DND-41 (cell line): ENCODE measurements around the gene AHSP.
"Not testable (repeated sequence)": the region's sequence is repeated elsewhere in the genome, so short reads cannot be mapped to it uniquely, and the experiment has no call there.

Experiments used
- ATAC-seq: fragments of 200-7000 bp; cut with Tn5 transposase; 3 replicates; pipeline ENCODE4 v1.9.1; 2021; ENCODE audit warnings: low read depth; ENCODE audit not compliant: insufficient read depth
- DNase-seq: peaks from one replicate; pipeline ENCODE4 v3.0.0-alpha.2; 2020
- H2AFZ ChIP-seq: 2 replicates; pipeline ENCODE4 v1.6.0; 2012; ENCODE audit warnings: low read depth, low read length
- H3K27ac ChIP-seq: 2 replicates; pipeline ENCODE4 v1.5.1; 2012; ENCODE audit warnings: low read length, inconsistent platforms
- H3K27me3 ChIP-seq: fragments of 200-600 bp; sonication (generic); 2 replicates; pipeline ENCODE4 v1.6.0; 2012; ENCODE audit warnings: low read length, mild to moderate bottlenecking, inconsistent platforms; ENCODE audit not compliant: insufficient read depth, poor library complexity
- H3K36me3 ChIP-seq: 2 replicates; pipeline ENCODE4 v1.5.1; 2012; ENCODE audit warnings: low read length, inconsistent platforms; ENCODE audit not compliant: insufficient read depth
- H3K4me1 ChIP-seq: 2 replicates; pipeline ENCODE4 v1.5.1; 2012; ENCODE audit warnings: mild to moderate bottlenecking, low read length; ENCODE audit not compliant: insufficient read depth
- H3K4me2 ChIP-seq: 2 replicates; pipeline ENCODE4 v1.6.0; 2012; ENCODE audit warnings: mild to moderate bottlenecking, moderate library complexity, low read length, inconsistent platforms; ENCODE audit not compliant: insufficient read depth
- H3K4me3 ChIP-seq, 2 experiments: fragments of 200-600 bp in 1 of 2; shearing (Covaris generic) in 1 of 2; 2 replicates each; pipeline ENCODE4 v1.5.1; 2012 to 2016; ENCODE audit warnings: inconsistent platforms in 2 of 2, low read length in 2 of 2, mild to moderate bottlenecking in 2 of 2, low read depth in 1 of 2, moderate library complexity in 1 of 2
- H3K79me2 ChIP-seq: 2 replicates; pipeline ENCODE4 v1.6.0; 2012; ENCODE audit warnings: low read length, inconsistent platforms; ENCODE audit not compliant: insufficient read depth
- H3K9ac ChIP-seq: 2 replicates; pipeline ENCODE4 v1.6.0; 2012; ENCODE audit warnings: low read depth, mild to moderate bottlenecking, inconsistent platforms, low read length, moderate library complexity
- H3K9me3 ChIP-seq: 2 replicates; pipeline ENCODE4 v1.5.1; 2012; ENCODE audit warnings: low read length, moderate library complexity, mild to moderate bottlenecking, inconsistent platforms; ENCODE audit not compliant: insufficient read depth, severe bottlenecking
- H4K20me1 ChIP-seq: 2 replicates; pipeline ENCODE4 v1.6.0; 2012; ENCODE audit warnings: low read length; ENCODE audit not compliant: insufficient read depth
- EZH2 ChIP-seq: IDR thresholded peaks from 3 replicates; pipeline ENCODE4 v1.6.1; 2012; ENCODE audit warnings: borderline replicate concordance, low read depth, mild to moderate bottlenecking, moderate library complexity, low read length, inconsistent platforms; ENCODE audit not compliant: severe bottlenecking
- TF ChIP-seq, protein P1 (sequence below): IDR thresholded peaks from 2 replicates; pipeline ENCODE4 v1.5.1; 2012; ENCODE audit warnings: borderline replicate concordance, low read length, moderate library complexity, mild to moderate bottlenecking; ENCODE audit not compliant: poor library complexity, severe bottlenecking; ENCODE audit errors: extremely low read depth

The AHSP gene

DNA sequence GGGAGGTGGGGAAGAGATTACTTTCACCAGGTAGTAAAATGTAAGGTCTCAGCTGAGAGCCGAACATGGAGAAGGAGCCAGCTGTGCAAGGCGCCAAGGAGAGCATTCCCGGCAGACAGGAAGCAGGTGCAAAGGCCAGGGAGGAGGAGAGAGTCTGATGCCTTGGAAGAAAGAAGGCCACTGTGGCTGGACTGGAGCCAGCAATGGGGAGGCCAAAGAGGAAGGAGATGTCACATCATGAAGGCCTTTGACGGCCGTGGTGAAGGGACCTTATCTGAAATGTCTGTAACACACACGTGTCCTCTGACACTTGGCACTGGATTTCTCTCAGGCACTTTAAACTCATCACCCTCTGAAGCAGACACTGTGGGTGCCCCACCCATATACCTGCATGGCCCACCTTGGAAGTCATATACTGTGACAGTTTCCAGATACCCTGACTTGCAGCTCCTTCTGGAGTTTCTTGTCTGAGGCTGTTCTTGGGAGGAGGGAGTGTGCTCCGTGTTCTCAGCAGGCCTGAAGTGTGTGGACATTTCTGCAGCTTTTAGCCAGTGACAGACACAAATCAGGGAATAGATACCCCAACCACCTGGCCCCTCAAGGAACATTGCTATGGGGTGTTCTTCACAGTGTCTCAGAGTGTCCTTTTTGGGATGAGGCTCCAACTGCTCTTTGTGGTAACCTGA lies 46.7 kb upstream of the AHSP start:
- Histone ChIP-seq H3K4me1 (peaks cover 16% of the 10 kb centered on the region), H3K9me3 (no peaks in the 10 kb centered on the region), H3K4me3 (no peak overlapping the region), H3K4me2 (no peak overlapping the region), H3K9ac (no peak overlapping the region), H3K27ac (no peak overlapping the region), H4K20me1 (no peaks in the 10 kb centered on the region), H3K36me3 (no peaks in the 10 kb centered on the region), H3K79me2 (no peaks in the 10 kb centered on the region), H3K27me3 (peaks cover 3% of the 10 kb centered on the region), H2AFZ (no peak overlapping the region)
- DNase-seq (no peak), ATAC-seq (no peak)
- TF ChIP-seq EZH2, result no peak
- TF ChIP-seq, protein P1, sequence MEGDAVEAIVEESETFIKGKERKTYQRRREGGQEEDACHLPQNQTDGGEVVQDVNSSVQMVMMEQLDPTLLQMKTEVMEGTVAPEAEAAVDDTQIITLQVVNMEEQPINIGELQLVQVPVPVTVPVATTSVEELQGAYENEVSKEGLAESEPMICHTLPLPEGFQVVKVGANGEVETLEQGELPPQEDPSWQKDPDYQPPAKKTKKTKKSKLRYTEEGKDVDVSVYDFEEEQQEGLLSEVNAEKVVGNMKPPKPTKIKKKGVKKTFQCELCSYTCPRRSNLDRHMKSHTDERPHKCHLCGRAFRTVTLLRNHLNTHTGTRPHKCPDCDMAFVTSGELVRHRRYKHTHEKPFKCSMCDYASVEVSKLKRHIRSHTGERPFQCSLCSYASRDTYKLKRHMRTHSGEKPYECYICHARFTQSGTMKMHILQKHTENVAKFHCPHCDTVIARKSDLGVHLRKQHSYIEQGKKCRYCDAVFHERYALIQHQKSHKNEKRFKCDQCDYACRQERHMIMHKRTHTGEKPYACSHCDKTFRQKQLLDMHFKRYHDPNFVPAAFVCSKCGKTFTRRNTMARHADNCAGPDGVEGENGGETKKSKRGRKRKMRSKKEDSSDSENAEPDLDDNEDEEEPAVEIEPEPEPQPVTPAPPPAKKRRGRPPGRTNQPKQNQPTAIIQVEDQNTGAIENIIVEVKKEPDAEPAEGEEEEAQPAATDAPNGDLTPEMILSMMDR, result no peak

DNA sequence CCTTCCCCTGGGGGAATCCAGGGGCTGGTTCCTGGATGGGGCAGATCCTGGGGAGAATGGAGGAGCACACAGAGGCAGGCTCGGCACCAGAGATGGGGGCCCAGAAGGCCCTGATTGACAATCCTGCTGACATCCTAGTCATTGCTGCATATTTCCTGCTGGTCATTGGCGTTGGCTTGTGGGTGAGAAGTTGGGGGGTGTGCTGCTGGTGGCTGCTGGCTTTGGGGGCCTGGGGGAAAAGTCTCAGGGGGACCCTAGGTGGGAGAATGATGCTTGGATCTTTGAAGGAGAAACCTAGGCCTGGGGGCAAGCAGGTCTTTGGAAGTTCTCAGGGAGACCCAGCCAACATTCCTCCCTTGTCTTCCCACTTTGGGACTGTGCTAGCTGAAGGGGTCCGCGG lies 44.6 kb upstream of the AHSP start, which contains the start of gene SLC5A2:
SLC5A2 (plus strand) TSS at position 43 of the 400 bp plus-strand sequence; CDS start at position 57, 14 bp downstream.
- H2AFZ ChIP-seq, result no peak within 1 kb of the TSS
- no peak within 1 kb of the TSS for H3K9ac ChIP-seq
- H3K79me2 ChIP-seq, result no peaks in the 10 kb centered on the region
- TF ChIP-seq EZH2, result no peak
- TF ChIP-seq, protein P1, result no peak
- DNase-seq (no peak), ATAC-seq (no peak)
- H3K4me2 ChIP-seq, result no peak within 1 kb of the TSS
- peaks cover 3% of the 10 kb centered on the region for H3K27me3 ChIP-seq
- H3K36me3 ChIP-seq, result no peaks in the 10 kb centered on the region
- H4K20me1 ChIP-seq, result no peaks in the 10 kb centered on the region
- no peak within 1 kb of the TSS for H3K27ac ChIP-seq
- H3K4me3 ChIP-seq, result no peak within 1 kb of the TSS
- no peaks in the 10 kb centered on the region for H3K4me1 ChIP-seq
- no peaks in the 10 kb centered on the region for H3K9me3 ChIP-seq

- H3K36me3 ChIP-seq, H3K27ac ChIP-seq, H3K9me3 ChIP-seq, DNase-seq, H4K20me1 ChIP-seq, H3K79me2 ChIP-seq, H3K4me2 ChIP-seq, H3K4me1 ChIP-seq, H2AFZ ChIP-seq, H3K27me3 ChIP-seq, H3K4me3 ChIP-seq, H3K9ac ChIP-seq, ATAC-seq: not testable (repeated sequence)
Measured at GRCh38 chr16:31484048-31484447, 43.7 kb upstream of the AHSP start.

DNA sequence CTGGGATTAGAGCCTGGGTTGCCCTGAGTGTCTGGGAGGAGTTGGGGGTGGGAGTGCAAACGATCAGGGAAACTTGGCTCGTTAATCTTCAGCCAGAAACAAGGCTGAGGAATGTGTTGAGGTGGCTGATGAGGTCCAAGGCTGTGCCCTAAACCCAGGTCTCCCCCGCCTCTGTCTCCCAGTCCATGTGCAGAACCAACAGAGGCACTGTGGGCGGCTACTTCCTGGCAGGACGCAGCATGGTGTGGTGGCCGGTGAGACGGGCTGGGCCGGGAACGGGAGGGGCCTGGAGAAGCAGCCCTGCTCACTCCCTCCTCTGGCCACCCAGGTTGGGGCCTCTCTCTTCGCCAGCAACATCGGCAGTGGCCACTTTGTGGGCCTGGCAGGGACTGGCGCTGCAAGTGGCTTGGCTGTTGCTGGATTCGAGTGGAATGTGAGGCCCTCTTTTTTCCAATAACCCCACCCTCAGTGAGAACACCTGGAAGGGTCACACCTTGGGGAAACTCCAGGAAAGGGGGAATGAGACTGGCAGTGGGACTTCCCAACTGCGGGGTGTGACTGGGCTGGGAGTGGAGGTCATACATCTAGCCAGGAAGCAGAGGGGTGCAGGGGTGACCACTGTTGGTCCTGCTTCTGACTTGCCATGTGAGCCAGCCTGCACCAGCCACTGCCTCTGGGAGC lies 43.1 kb upstream of the AHSP start:
- Histone ChIP-seq H3K36me3 (0 out of 2 replicates have a peak, but pooled peaks cover 3% of the 10 kb centered on the region), H3K4me2 (no peak overlapping the region), H3K4me3 (no peak overlapping the region), H3K27me3 (peaks cover 3% of the 10 kb centered on the region), H4K20me1 (no peaks in the 10 kb centered on the region; the same call in 1 of the 2 replicates), H3K9me3 (no peaks in the 10 kb centered on the region), H3K27ac (no peak overlapping the region), H3K4me1 (no peaks in the 10 kb centered on the region), H2AFZ (no peak overlapping the region), H3K79me2 (no peaks in the 10 kb centered on the region), H3K9ac (no peak overlapping the region)
- TF ChIP-seq, protein P1, result no peak
- TF ChIP-seq EZH2, result no peak
- ATAC-seq (no peak), DNase-seq (no peak)
